Right kidney (tissue), 1 donor: Measurements from ENCODE around the gene RAB6B.

Source experiments
- DNase-seq: peaks from one replicate; pipeline ENCODE4 v3.0.0-alpha.2; 2016

Gene RAB6B

GRCh38 chr3:133897547-133897946 lies 1.9 kb upstream of the RAB6B start:
- no peak for DNase-seq

- peak; percentile 77 for DNase-seq
These were observed 500 bp upstream of the RAB6B start for GRCh38 chr3:133896002-133896761.

GRCh38 chr3:133894353-133895207 lies 1.1 kb downstream of the RAB6B start:
- DNase-seq: peak; percentile 65

GRCh38 chr3:133893683-133894352 lies 1.9 kb downstream of the RAB6B start:
- no peak for DNase-seq

- DNase-seq: no peak
These were observed 3.0 kb downstream of the RAB6B start for GRCh38 chr3:133892541-133893231.

GRCh38 chr3:133891662-133892378 lies 3.9 kb downstream of the RAB6B start:
- no peak for DNase-seq

GRCh38 chr3:133890972-133891644 lies 4.6 kb downstream of the RAB6B start:
- no peak for DNase-seq

GRCh38 chr3:133890037-133890436 lies 5.6 kb downstream of the RAB6B start:
- no peak for DNase-seq

GRCh38 chr3:133888726-133889340 lies 6.8 kb downstream of the RAB6B start:
- DNase-seq: no peak

GRCh38 chr3:133887803-133888703 lies 7.6 kb downstream of the RAB6B start:
- DNase-seq: no peak

- DNase-seq: no peak
These were observed 8.4 kb downstream of the RAB6B start for GRCh38 chr3:133887074-133887802.

- DNase-seq: no peak
These were observed 9.5 kb downstream of the RAB6B start for GRCh38 chr3:133886031-133886722.

GRCh38 chr3:133884887-133885711 lies 10.6 kb downstream of the RAB6B start:
- DNase-seq: no peak

GRCh38 chr3:133884054-133884886 lies 11.4 kb downstream of the RAB6B start:
- no peak for DNase-seq

GRCh38 chr3:133883641-133884040 lies 12.0 kb downstream of the RAB6B start:
- no peak for DNase-seq

GRCh38 chr3:133882986-133883586 lies 12.6 kb downstream of the RAB6B start:
- no peak for DNase-seq
